ENCODE results near the gene FUCA2. TPM values are rescaled to one million over a fixed set of nuclear protein-coding genes. Genes with fewer than 3 reads are reported as not detected.

FUCA2 gene
- total RNA-seq, 1 donor from 2014 or later = 54.8 TPM

- H3K4me3 ChIP-seq (ENCODE audit: low read depth, low read length) = no peak overlapping the region
- TF ChIP-seq CTCF (conservative IDR thresholded peaks at IDR 0.05; ENCODE audit: low read depth, low read length) = no peak
- DNase-seq (ENCODE audit: low read depth) = no peak
Observed at GRCh38 chr6:143527677-143528076, 16.2 kb upstream of the FUCA2 start.

- no peak overlapping the region for H3K4me3 ChIP-seq (ENCODE audit: low read depth, low read length)
- TF ChIP-seq CTCF (conservative IDR thresholded peaks at IDR 0.05; ENCODE audit: low read depth, low read length) = no peak
- DNase-seq (ENCODE audit: low read depth) = no peak
Observed at GRCh38 chr6:143525356-143525755, 13.8 kb upstream of the FUCA2 start.

GRCh38 chr6:143522039-143522600 is 10.6 kb upstream of the FUCA2 start:
- TF ChIP-seq CTCF (conservative IDR thresholded peaks at IDR 0.05; ENCODE audit: low read depth, low read length) = no peak
- H3K4me3 ChIP-seq (ENCODE audit: low read depth, low read length) = no peak overlapping the region
- DNase-seq (ENCODE audit: low read depth) = no peak

- TF ChIP-seq CTCF (conservative IDR thresholded peaks at IDR 0.05; ENCODE audit: low read depth, low read length) = no peak
- H3K4me3 ChIP-seq (ENCODE audit: low read depth, low read length) = no peak overlapping the region
- DNase-seq (ENCODE audit: low read depth) = no peak
Observed at GRCh38 chr6:143517447-143517773, 5.9 kb upstream of the FUCA2 start.

GRCh38 chr6:143516690-143517446 is 5.3 kb upstream of the FUCA2 start:
- no peak for TF ChIP-seq CTCF (conservative IDR thresholded peaks at IDR 0.05; ENCODE audit: low read depth, low read length)
- DNase-seq (ENCODE audit: low read depth) = no peak
- no peak overlapping the region for H3K4me3 ChIP-seq (ENCODE audit: low read depth, low read length)

GRCh38 chr6:143515766-143516355 is 4.3 kb upstream of the FUCA2 start:
- no peak for TF ChIP-seq CTCF (conservative IDR thresholded peaks at IDR 0.05; ENCODE audit: low read depth, low read length)
- no peak overlapping the region for H3K4me3 ChIP-seq (ENCODE audit: low read depth, low read length)
- no peak for DNase-seq (ENCODE audit: low read depth)

All from epithelial cell of proximal tubule (primary cell).